HEK293 (cell line): ENCODE results near the gene SREBF2.

Experiments used
- YY1 ChIP-seq: fragments of 450-650 bp; formaldehyde crosslinking; IDR thresholded peaks from 2 replicates; pipeline ENCODE4 v1.5.1; 2018; ENCODE audit warnings: missing biosample characterization, missing genetic modification characterization
- ZNF138 ChIP-seq: fragments of 450-650 bp; formaldehyde crosslinking; IDR thresholded peaks from 2 replicates; pipeline ENCODE4 v1.5.1; 2016; ENCODE audit warnings: missing biosample characterization, missing genetic modification characterization, borderline replicate concordance
- ZNF155 ChIP-seq: fragments of 450-650 bp; formaldehyde crosslinking; IDR thresholded peaks from 2 replicates; pipeline ENCODE4 v1.5.1; 2016; ENCODE audit warnings: missing biosample characterization, missing genetic modification characterization
- TF ChIP-seq, protein P1 (sequence below): fragments of 450-650 bp; formaldehyde crosslinking; IDR thresholded peaks from 2 replicates; pipeline ENCODE4 v1.5.1; 2016; ENCODE audit warnings: missing biosample characterization, missing genetic modification characterization, low read depth

GRCh38 chr22:41922940-41923594 lies 90.2 kb downstream of the SREBF2 start:
- TF ChIP-seq ZNF155 (tag by site-specific recombination) = no peak
- no peak for TF ChIP-seq YY1 (tag by site-specific recombination)
- TF ChIP-seq, protein P1, sequence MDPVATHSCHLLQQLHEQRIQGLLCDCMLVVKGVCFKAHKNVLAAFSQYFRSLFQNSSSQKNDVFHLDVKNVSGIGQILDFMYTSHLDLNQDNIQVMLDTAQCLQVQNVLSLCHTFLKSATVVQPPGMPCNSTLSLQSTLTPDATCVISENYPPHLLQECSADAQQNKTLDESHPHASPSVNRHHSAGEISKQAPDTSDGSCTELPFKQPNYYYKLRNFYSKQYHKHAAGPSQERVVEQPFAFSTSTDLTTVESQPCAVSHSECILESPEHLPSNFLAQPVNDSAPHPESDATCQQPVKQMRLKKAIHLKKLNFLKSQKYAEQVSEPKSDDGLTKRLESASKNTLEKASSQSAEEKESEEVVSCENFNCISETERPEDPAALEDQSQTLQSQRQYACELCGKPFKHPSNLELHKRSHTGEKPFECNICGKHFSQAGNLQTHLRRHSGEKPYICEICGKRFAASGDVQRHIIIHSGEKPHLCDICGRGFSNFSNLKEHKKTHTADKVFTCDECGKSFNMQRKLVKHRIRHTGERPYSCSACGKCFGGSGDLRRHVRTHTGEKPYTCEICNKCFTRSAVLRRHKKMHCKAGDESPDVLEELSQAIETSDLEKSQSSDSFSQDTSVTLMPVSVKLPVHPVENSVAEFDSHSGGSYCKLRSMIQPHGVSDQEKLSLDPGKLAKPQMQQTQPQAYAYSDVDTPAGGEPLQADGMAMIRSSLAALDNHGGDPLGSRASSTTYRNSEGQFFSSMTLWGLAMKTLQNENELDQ (tag by site-specific recombination) = no peak
- no peak for TF ChIP-seq ZNF138
